HG03103 (cell line): Measurements from ENCODE around the gene TAL1.

ENCODE experiments used
- ATAC-seq: cut with Tn5 transposase; IDR thresholded peaks from one replicate; pipeline ENCODE4 v1.9.1; 2021; ENCODE audit warnings: low read depth; ENCODE audit not compliant: unreplicated experiment

Gene TAL1

DNA sequence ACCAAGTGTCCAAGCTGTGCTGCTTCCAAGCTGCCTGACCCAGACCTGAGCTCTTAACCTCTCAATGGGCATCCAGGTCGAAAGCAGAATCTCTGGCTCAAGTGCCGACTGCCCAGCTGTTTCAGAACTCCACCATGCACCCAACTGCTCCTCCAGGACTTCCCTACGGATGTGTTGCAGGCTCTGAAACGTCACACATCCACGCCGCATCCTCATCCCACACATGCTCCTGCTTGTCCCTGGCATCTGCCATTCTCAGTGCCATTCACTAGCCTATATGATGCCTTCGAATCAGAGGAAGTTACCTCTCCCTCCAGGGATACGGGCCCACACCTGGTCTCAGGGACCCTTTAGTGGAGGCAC, 53.4 kb downstream of the TAL1 start:
- ATAC-seq = no peak

- ATAC-seq = no peak
Observed at GRCh38 chr1:47178020-47178419, 54.0 kb downstream of the TAL1 start.

DNA sequence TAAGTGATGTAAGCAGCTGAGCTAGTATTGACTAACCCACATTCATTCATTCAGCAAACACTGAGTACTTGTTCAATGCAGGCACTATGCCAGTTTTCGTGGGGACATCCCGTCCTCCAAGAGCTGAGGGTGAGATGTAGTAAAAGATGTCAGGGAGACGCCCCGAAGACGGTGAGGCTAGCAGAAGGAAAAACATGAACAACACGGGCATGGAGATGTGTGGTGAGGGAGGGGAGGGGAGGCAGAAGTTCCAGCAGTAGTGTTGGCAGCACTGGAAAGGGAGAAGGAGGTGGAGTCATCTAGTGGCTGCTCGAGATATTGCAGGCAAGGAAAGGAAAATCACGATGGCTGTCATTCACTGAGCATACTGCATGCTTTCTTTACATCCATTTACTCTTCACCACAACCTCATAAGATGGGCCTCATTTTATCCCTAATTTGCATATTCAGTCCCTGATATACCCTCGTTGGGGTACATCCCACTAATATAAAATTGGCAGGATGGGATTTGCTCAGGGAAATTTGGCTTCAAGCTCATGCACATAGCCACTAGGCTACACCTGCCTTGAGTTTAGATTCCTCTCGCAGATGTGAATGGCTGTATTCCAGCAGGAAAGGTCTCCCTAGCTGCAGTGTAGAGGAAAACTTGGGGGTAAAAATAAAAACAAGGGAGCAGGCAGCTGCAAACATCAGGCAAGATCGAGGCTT, 56.6 kb downstream of the TAL1 start:
- ATAC-seq = no peak

DNA sequence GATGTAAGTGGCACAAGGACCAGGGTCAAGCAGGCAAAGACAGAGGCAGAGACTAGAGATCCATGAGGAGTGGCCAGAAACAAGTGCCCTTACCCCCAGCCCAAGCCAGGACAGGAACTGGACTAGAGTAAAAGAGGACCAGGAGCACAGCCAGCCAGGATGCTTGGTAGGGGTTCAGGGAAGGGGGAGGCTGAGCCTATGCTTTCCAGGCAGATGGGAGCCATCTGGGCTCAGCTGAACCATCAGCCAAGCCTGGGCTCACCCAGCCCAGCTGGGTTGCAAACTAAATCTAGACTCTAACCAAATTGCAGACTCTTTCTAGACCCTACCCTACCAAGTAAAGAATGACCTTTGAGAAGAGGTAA, 57.4 kb downstream of the TAL1 start:
- no peak for ATAC-seq

DNA sequence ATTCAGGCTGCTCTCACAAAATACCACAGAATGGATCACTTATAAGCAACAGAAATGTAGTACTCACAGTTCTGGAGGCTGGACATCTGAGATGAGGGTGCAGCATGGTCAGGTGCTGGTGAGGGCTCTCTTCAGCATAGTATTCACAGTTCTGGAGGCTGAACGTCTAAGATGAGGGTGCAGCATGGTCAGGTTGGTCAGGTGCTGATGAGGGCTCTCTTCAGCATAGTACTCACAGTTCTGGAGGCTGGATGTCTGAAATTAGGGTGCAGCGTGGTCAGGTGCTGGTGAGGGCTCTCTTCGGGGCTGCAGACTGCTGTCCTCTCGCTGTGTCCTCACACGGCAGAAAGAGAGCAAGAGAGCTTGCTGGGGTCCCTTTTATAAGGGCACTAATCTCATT, 59.2 kb downstream of the TAL1 start:
- no peak for ATAC-seq
